Measurements from ENCODE around the gene LPGAT1. TPM values are rescaled to one million over a fixed set of nuclear protein-coding genes. Genes with fewer than 3 reads are reported as not detected.

LPGAT1 gene
- total RNA-seq, 1 experiment from 2014 or later = 41.7 TPM

GRCh38 chr1:211734791-211735190 lies 95.8 kb downstream of the LPGAT1 start:
- H3K36me3 ChIP-seq (ENCODE audit: low read depth, low read length) = no peaks in the 10 kb centered on the region
- no peak for TF ChIP-seq EZH2phosphoT487 (IDR thresholded peaks at IDR 0.05; ENCODE audit: borderline replicate concordance, low read length)
- TF ChIP-seq CTCF (conservative IDR thresholded peaks at IDR 0.05; ENCODE audit: low read depth, low read length) = no peak
- no peak for TF ChIP-seq EZH2 (IDR thresholded peaks at IDR 0.05; ENCODE audit: low read length, unreplicated experiment)
- no peaks in the 10 kb centered on the region for H3F3A ChIP-seq (ENCODE audit: low read length, unreplicated experiment)
- intact Hi-C loops (cut with micrococcal nuclease) = loop anchor here (5.0 to 10.0 kb wide), 2 partner anchors 53 to 160 kb away; partner anchors contain the start of gene SLC30A1
- no peaks in the 10 kb centered on the region for H4K20me1 ChIP-seq (ENCODE audit: low read length)
- H3K4me1 ChIP-seq (ENCODE audit: insufficient read depth, low read length) = peaks cover 27% of the 10 kb centered on the region
- no peak overlapping the region for H3K9ac ChIP-seq (ENCODE audit: low read length)
- H3K4me3 ChIP-seq (ENCODE audit: low read length) = no peak overlapping the region
- peak overlapping the region; percentile 72 for H3K27ac ChIP-seq (ENCODE audit: low read length)
- DNase-seq (peak; percentile 27), ATAC-seq (no peak)
- no peaks in the 10 kb centered on the region for H3K79me2 ChIP-seq (ENCODE audit: low read length)
- POLR2A ChIA-PET (ENCODE audit: unreplicated experiment) = no interaction called here
- CTCF ChIA-PET = no interaction called here
- no peaks in the 10 kb centered on the region for H3K9me2 ChIP-seq (replicated peaks; ENCODE audit: low read length)
- H3K4me2 ChIP-seq (ENCODE audit: low read length) = peak overlapping the region; percentile 75
- no peaks in the 10 kb centered on the region for H3K27me3 ChIP-seq (ENCODE audit: low read length)
- H3K9me3 ChIP-seq (ENCODE audit: low read length) = no peaks in the 10 kb centered on the region
- no TSS peak for BruUV-seq (replicated peaks)
- H2AFZ ChIP-seq (ENCODE audit: low read length) = 0 out of 2 replicates have a peak overlapping the region, but pooled peaks have one; percentile 70

- Histone ChIP-seq H3K36me3 (ENCODE audit: low read depth, low read length) (no peaks in the 10 kb centered on the region), H3K27me3 (ENCODE audit: low read length) (no peaks in the 10 kb centered on the region), H3K79me2 (ENCODE audit: low read length) (no peaks in the 10 kb centered on the region), H2AFZ (ENCODE audit: low read length) (no peak overlapping the region), H3K27ac (ENCODE audit: low read length) (no peak overlapping the region), H4K20me1 (ENCODE audit: low read length) (no peaks in the 10 kb centered on the region), H3K4me3 (ENCODE audit: low read length) (no peak overlapping the region), H3F3A (ENCODE audit: low read length, unreplicated experiment) (no peaks in the 10 kb centered on the region), H3K4me2 (ENCODE audit: low read length) (peak overlapping the region; percentile 75), H3K9me3 (ENCODE audit: low read length) (no peaks in the 10 kb centered on the region), H3K9ac (ENCODE audit: low read length) (no peak overlapping the region), H3K4me1 (ENCODE audit: insufficient read depth, low read length) (peaks cover 27% of the 10 kb centered on the region), H3K9me2 (replicated peaks; ENCODE audit: low read length) (no peaks in the 10 kb centered on the region)
- intact Hi-C loops (cut with micrococcal nuclease) = loop anchor here (10.0 kb wide), 1 partner anchor 160 kb away; the partner anchor contains the start of gene SLC30A1
- DNase-seq (peak; percentile 27), ATAC-seq (no peak)
- ChIA-PET POLR2A (ENCODE audit: unreplicated experiment) (no interaction called here), CTCF (no interaction called here)
- no peak for TF ChIP-seq EZH2phosphoT487 (IDR thresholded peaks at IDR 0.05; ENCODE audit: borderline replicate concordance, low read length)
- no peak for TF ChIP-seq CTCF (conservative IDR thresholded peaks at IDR 0.05; ENCODE audit: low read depth, low read length)
- BruUV-seq (replicated peaks) = no TSS peak
Observed at GRCh38 chr1:211734359-211734758, 96.2 kb downstream of the LPGAT1 start.

- Histone ChIP-seq H3K79me2 (ENCODE audit: low read length) (no peaks in the 10 kb centered on the region), H3K4me2 (ENCODE audit: low read length) (no peak overlapping the region), H3K4me1 (ENCODE audit: insufficient read depth, low read length) (peaks cover 27% of the 10 kb centered on the region), H3F3A (ENCODE audit: low read length, unreplicated experiment) (no peaks in the 10 kb centered on the region), H3K9me3 (ENCODE audit: low read length) (no peaks in the 10 kb centered on the region), H3K27ac (ENCODE audit: low read length) (no peak overlapping the region), H3K9me2 (replicated peaks; ENCODE audit: low read length) (no peaks in the 10 kb centered on the region), H3K9ac (ENCODE audit: low read length) (no peak overlapping the region), H3K36me3 (ENCODE audit: low read depth, low read length) (no peaks in the 10 kb centered on the region), H3K27me3 (ENCODE audit: low read length) (no peaks in the 10 kb centered on the region), H3K4me3 (ENCODE audit: low read length) (no peak overlapping the region), H2AFZ (ENCODE audit: low read length) (no peak overlapping the region), H4K20me1 (ENCODE audit: low read length) (no peaks in the 10 kb centered on the region)
- ChIA-PET POLR2A (ENCODE audit: unreplicated experiment) (interaction anchor here (0.5 kb wide), 1 partner anchor 49 kb away, joined by 6 read pairs; no protein-coding TSS in a partner anchor), CTCF (no interaction called here)
- BruUV-seq (replicated peaks) = no TSS peak
- ATAC-seq (no peak), DNase-seq (no peak)
- TF ChIP-seq EZH2 (IDR thresholded peaks at IDR 0.05; ENCODE audit: low read length, unreplicated experiment) (no peak), EZH2phosphoT487 (IDR thresholded peaks at IDR 0.05; ENCODE audit: borderline replicate concordance, low read length) (no peak), CTCF (conservative IDR thresholded peaks at IDR 0.05; ENCODE audit: low read depth, low read length) (no peak)
- intact Hi-C loops (cut with micrococcal nuclease) = loop anchor here (10.0 kb wide), 1 partner anchor 158 kb away; the partner anchor contains the start of gene SLC30A1
Observed at GRCh38 chr1:211732293-211732980, 98.1 kb downstream of the LPGAT1 start.

Measured in PC-3 (cell line).